ENCODE measurements around the gene MRPS10.
"Not testable (repeated sequence)": the region's sequence is repeated elsewhere in the genome, so short reads cannot be mapped to it uniquely, and the experiment has no call there.

The MRPS10 gene

DNA sequence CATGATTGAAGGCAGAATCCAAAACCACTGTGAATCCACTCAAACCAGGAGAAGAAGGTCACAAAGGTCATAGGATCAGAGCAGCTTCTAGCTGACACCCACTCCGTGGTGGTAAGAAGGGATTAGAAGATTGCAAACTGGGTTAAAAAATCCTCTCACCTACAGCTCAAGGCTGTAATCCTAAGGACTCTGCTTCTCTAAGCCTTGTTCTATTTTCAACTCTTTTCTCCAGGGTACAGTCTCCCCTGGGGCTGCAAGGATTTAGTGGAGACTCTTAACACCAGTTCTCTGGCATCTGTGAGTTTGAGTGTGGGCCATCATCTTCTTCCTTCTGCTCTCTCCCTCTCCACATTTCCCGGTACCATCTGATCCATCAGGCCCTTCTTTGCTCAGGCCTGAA lies 44.6 kb downstream of the MRPS10 start, which contains the start of gene GUCA1A:
TSS of gene GUCA1A (plus strand) at position 264 of the 400 bp plus-strand sequence. CDS start 250 bp downstream, outside the sequence.
- no peak for DNase-seq

DNA sequence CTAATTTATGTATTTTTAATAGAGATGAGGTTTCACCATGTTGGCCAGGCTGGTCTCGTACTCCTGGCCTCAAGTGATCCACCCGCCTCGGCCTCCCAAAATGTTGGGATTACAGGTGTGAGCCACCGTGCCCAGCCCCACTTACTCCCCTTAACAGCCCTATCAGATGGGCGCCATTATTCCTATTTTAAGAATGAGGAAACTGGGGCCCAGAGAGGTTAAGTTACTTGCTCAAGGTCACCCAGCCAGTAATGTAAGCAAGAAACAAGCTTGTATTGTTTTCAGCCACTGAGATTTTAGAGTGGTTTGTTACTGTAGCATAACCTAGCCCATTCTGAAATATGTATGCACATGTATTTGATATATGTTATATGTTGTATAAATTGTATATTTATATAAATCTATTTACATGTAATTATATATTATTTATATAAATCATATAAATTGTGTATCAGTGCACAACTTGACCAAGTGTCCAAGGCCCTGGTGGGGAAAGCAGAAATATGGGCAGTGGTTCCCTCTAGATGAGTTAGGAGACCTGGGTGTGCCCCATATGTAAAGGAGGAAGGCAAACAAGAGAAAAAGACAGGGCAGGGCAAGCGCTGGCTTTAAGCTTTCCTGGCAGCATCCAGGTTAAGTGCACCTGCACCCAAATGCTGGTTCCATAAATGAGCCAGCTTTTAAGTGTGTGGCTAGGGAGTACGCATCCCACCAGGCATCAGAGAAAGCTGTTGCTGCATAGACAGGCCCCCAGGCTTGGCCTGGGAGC lies 45.7 kb downstream of the MRPS10 start:
- no peak for DNase-seq

DNA sequence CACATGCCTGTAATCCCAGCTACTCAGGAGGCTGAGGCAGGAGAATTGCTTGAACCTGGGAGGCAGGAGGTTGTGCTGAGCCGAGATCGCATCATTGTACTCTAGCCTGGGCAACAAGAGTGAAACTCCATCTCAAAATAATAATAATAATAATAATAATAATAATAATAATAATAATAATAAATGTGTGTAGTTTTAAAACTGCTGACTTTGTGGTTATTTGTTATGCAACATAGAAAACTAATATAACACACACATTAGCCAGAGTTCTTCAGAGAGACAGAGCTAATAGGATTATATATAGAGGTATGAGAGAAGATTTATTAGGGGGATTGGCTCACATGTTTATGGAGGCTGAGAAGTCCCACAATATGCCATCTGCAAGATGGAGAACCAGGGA lies 47.9 kb downstream of the MRPS10 start:
- not testable (repeated sequence) for DNase-seq

DNA sequence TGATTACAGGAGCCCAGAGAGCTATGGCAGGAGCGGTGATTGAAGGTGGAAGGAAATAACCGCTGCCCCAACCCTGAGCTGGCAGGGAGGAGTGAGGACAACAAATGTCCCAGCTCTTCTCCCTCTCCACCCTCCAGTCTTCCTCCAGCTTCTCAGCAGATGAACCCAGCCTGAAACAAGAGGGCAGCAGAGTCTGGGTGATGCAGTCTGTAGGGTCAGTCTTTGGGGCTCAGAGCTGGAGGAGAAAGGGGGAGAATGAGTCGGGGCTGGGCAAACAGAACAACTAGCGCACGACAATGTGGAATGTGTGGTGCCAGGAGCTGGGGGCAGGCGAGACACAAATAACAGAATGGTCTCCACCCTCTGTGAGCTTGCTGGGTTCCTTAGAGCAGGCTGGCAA lies 49.0 kb downstream of the MRPS10 start:
- no peak for DNase-seq

DNA sequence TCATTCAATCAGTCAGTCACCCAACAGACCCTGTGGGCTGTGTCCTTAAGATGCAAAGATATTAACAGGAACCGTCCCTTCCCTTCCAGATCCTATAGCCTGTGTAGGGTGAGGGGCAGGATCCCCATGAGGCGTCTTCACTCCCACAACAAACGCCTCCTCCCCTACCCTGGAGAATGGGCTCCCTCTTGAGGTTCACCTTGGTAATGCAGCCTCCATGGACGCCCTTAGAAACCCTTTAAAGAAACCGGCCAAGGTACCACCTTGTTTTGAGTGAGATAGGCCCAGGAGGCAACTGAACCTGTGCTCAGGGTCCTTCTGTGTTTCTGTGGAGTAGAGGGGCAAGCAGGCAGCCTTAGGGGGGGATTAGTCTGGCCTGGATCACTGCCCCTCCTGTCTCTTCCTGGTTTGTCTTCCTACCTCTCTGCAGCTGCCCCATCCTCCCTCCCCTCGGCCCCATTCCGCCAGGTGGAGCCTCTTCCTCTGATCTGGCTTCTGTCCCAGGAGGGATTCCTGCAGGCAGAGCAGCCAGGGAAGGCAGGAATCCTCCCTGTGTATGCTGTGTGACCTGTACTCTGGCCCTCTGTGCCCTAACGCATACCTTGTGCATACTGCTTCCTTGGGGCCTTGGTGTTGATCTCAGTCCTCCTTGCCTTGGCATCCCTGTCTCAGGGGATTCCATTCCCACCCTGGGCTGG lies 51.1 kb downstream of the MRPS10 start:
- DNase-seq = peak; percentile 96

DNA sequence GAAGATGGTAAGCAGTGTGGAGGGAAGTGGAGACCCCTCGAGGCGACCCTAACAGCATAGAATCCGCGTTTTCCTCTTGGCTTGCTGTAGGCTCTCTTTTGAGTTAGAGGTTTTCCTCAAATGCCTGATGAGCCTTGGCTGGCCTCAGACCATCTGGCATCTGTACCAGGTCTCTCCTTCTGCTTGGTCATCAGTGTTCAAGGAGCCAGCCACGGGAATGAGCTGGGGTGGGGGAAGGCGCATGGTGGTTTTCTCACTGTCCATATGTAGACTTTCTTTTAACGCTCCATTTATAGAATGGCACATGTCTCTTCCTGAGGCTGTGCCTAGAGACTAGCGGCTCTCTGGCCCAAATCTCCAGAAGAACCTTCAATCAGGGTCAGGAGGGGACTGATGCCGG lies 52.6 kb downstream of the MRPS10 start:
- DNase-seq = no peak

DNA sequence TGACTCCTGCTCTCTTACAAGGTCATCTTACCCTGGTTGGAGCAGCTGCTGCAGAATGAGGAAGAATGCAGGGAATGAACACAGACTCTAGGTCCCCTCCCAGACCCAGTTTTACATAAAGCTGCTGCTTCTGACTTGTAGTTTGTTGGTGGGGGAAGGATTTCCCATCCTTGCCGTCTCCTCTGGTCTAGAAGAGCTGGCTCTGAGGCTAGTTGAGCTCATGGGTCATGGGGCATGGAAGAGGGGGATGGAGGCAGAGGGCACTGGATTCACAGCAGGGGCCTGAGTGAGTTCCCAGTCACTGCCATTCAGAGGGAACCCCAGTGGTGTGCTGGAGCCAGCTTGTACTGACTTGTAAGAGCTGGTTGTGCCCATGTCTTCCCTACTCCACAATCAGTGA lies 53.7 kb downstream of the MRPS10 start:
- DNase-seq = no peak

DNA sequence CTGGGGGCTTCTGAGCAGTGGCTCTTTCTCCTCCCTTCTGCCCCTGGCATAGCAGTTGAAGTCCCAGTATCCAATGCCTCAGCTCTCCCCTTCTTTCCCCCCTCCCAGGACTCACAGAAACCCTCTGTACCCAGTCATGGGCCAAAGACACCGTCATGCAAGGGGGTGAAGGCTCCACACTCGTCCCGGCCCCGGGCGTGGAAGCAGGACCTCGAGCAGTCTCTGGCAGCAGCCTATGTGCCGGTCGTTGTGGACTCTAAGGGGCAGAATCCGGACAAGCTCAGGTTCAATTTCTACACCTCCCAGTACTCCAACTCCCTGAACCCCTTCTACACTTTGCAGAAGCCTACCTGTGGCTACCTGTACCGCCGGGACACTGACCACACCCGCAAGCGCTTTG lies 54.8 kb downstream of the MRPS10 start:
- DNase-seq = no peak

DNA sequence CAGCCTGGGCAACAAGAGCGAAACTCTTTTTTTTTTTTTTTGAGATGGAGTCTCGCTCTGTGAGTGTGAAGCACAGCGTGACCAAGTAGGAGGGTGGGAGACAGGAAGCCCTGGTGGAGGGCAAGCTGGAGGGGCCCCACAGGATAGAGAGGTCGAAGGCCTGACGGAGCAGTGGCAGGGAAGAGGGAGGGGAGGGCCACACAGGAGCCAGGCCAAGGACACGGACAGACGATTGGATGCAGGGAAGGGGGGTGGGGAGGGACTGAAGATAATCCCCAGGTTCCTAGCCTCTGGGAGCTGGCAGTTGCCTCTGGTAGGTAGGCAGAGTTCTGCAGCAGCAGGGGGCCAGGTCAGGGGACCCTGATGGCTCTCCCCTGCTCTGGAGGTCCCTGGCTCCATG lies 55.3 kb downstream of the MRPS10 start:
- DNase-seq = no peak

DNA sequence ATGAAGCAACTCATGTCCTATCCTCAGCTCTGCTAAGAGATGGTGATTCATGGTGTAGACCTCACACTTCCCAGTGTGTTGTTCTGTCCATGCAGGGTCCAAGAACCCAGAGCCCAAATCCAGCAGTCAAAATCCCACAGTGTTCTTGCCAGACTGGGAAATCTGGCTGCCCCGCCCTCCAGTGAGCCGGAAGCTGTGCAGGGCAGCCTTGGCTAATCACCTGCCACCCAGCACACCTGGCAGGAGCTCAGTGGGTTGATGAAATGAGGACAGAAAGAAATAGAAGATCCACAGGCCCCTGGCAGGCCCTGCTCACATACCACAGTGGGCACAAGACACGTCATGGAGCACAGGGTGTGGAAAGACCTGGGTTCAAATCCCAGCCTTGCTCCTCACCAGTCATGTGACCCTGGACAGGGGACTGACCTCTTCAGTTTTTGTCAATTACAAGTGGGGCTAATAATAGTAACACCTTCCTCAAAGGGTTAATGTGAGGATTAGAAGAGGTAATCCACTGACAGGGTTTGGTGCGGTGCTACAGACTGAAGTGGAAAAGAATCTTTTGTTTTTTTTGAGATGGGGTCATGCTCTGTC lies 58.1 kb downstream of the MRPS10 start:
- no peak for DNase-seq

DNA sequence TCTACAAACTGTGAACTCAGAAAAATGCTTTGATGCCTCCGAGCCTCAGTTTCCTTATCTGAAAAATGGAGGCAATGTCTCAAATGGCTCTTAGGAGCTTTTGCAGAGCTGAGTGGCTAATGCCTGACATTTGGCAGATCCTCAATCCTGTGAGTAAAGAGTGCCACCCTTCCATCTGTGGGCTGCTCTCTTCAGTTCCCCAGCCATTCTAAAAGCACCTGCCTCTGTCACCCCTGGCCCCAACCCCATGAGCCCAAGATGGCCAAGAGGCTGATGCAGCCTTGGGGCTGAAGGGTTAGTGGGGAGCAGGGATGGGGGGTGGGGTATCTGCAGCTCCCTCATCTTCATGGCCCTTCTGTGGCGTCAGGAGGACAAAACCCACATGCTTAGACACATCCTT lies 59.0 kb downstream of the MRPS10 start:
- DNase-seq = no peak

DNA sequence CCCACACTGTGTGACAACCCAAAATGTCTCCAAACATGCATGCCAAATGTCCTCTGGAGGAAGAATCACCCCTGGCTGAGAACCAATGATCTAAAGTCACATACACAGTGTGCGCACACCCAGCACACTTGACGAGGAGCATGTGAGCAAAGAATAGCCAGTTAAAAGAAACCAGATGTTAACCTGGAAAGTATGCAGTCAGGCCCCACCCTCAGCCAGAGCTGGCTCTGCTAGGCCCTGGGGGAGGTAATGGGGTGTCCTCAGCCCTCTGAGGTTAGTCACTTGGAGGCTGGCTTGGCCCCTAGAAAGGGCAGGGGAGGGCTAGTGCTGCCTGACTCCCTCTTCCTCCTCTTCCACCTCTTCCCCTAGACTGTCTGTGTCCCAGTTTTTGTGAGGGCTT lies 59.6 kb downstream of the MRPS10 start:
- no peak for DNase-seq
